HepG2 (cell line): ENCODE measurements around the gene SV2A. TPM values are rescaled to one million over a fixed set of nuclear protein-coding genes. Genes with fewer than 3 reads are reported as not detected.

Source experiments
- CCAR2 ChIP-seq: fragments of 200-400 bp; formaldehyde crosslinking; optimal IDR thresholded peaks from 2 replicates; pipeline ENCODE3; 2018; ENCODE audit warnings: low read depth, mild to moderate bottlenecking, low read length, moderate library complexity
- DMAP1 ChIP-seq: IDR thresholded peaks from 2 replicates; pipeline ENCODE4 v1.6.1; 2016
- FOXA3 ChIP-seq: IDR thresholded peaks from 2 replicates; pipeline ENCODE4 v1.6.1; 2016; ENCODE audit warnings: missing genetic modification reagents, missing compliant biosample characterization
- HNF1A ChIP-seq, 2 experiments: sonication (generic) in 1 of 2; formaldehyde crosslinking in 1 of 2; IDR thresholded peaks; 2 replicates each; pipeline versions ENCODE4 v1.4.0 to v1.6.1; 2016 to 2020; ENCODE audit warnings: borderline replicate concordance in 1 of 2, low read depth in 1 of 2, mild to moderate bottlenecking in 1 of 2, missing genetic modification reagents in 1 of 2
- HNF4G ChIP-seq, 2 experiments: sonication (generic) in 1 of 2; formaldehyde crosslinking in 1 of 2; IDR thresholded peaks; 2 replicates each; pipeline versions ENCODE4 v1.4.0 to v1.6.1; 2011 to 2020; ENCODE audit warnings: borderline replicate concordance in 2 of 2, low read depth in 2 of 2, mild to moderate bottlenecking in 2 of 2, low read length in 1 of 2, missing genetic modification reagents in 1 of 2, moderate library complexity in 1 of 2
- HOXA9 ChIP-seq: sonication (generic); formaldehyde crosslinking; IDR thresholded peaks from 2 replicates; pipeline ENCODE4 v1.8.1; 2022; ENCODE audit warnings: missing genetic modification reagents, mild to moderate bottlenecking, moderate library complexity, borderline replicate concordance
- POLR2A ChIP-seq, 2 experiments: IDR thresholded peaks; 2 replicates each; pipeline ENCODE4 v1.6.1; 2011; ENCODE audit warnings: low read depth in 2 of 2, low read length in 2 of 2, mild to moderate bottlenecking in 1 of 2, moderate library complexity in 1 of 2; ENCODE audit not compliant: insufficient read depth in 1 of 2
- REL ChIP-seq: sonication (generic); formaldehyde crosslinking; conservative IDR thresholded peaks from 2 replicates; pipeline ENCODE4 v1.8.0; 2022; ENCODE audit warnings: mild to moderate bottlenecking, missing genetic modification reagents, moderate library complexity
- SIN3B ChIP-seq: fragments of 150-350 bp; IDR thresholded peaks from 2 replicates; pipeline ENCODE4 v1.6.1; 2014; ENCODE audit warnings: low read length
- SRSF9 ChIP-seq: fragments of 200-400 bp; formaldehyde crosslinking; IDR thresholded peaks from 2 replicates; pipeline ENCODE4 v1.6.1; 2018; ENCODE audit warnings: borderline replicate concordance, mild to moderate bottlenecking, low read depth, low read length; ENCODE audit not compliant: insufficient read depth, poor library complexity, severe bottlenecking
- TAF1 ChIP-seq: sonication (generic); formaldehyde crosslinking; IDR thresholded peaks from 2 replicates; pipeline ENCODE4 v1.4.0; 2020; ENCODE audit warnings: missing genetic modification reagents
- YEATS2 ChIP-seq: sonication (generic); formaldehyde crosslinking; IDR thresholded peaks from 2 replicates; pipeline ENCODE4 v1.4.0; 2020; ENCODE audit warnings: missing genetic modification reagents, borderline replicate concordance
- ZNF12 ChIP-seq: sonication (generic); formaldehyde crosslinking; IDR thresholded peaks from 2 replicates; pipeline ENCODE4 v1.5.0; 2020; ENCODE audit warnings: missing genetic modification reagents
- ZNF546 ChIP-seq: sonication (generic); formaldehyde crosslinking; conservative IDR thresholded peaks from 2 replicates; pipeline ENCODE4 v1.8.1; 2023; ENCODE audit warnings: mild to moderate bottlenecking, missing genetic modification reagents
- ZNF562 ChIP-seq: sonication (generic); formaldehyde crosslinking; IDR thresholded peaks from 2 replicates; pipeline ENCODE4 v1.8.0; 2022; ENCODE audit warnings: missing genetic modification reagents, borderline replicate concordance
- ZNF670 ChIP-seq: sonication (generic); formaldehyde crosslinking; IDR thresholded peaks from 2 replicates; pipeline ENCODE4 v1.8.0; 2022; ENCODE audit warnings: mild to moderate bottlenecking, missing genetic modification reagents, borderline replicate concordance
- ZNF770 ChIP-seq: sonication (generic); formaldehyde crosslinking; IDR thresholded peaks from 2 replicates; pipeline ENCODE4 v1.5.0; 2020; ENCODE audit warnings: mild to moderate bottlenecking, missing genetic modification reagents
- ZNF781 ChIP-seq: sonication (generic); formaldehyde crosslinking; IDR thresholded peaks from 2 replicates; pipeline ENCODE4 v1.5.1; 2020; ENCODE audit warnings: borderline replicate concordance, mild to moderate bottlenecking, missing genetic modification reagents; ENCODE audit errors: not compliant biosample characterization
- ZNF839 ChIP-seq: sonication (generic); formaldehyde crosslinking; IDR thresholded peaks from 2 replicates; pipeline ENCODE4 v1.4.0; 2020; ENCODE audit warnings: missing genetic modification reagents, mild to moderate bottlenecking, borderline replicate concordance
- polyA plus RNA-seq, 8 experiments: library from polyadenylated mRNA; depleted of rRNA in 3 of 8; stranded (reverse) in 7 of 8; unstranded in 1 of 8; fragments of >200 nt; fragmentation: Illumina TruSeq in 4 of 8; extraction: Trizol in 4 of 8; gene quantifications; 2 replicates each; pipeline versions ENCODE4 v1.2.1 to v1.2.3, GENCODE V29; 2011 to 2016; ENCODE audit warnings: low read depth in 4 of 8, missing spikeins in 1 of 8, mixed read lengths in 1 of 8; ENCODE audit not compliant: insufficient read depth in 1 of 8
- total RNA-seq, 5 experiments: library from RNA; depleted of rRNA; stranded (reverse); fragments of >200 nt; fragmentation: Illumina TruSeq; extraction: Trizol; gene quantifications; 2 replicates each; pipeline ENCODE4 v1.2.3, GENCODE V29; 2016; ENCODE audit warnings: low read depth in 1 of 5
- TF ChIP-seq, protein P1 (sequence below): sonication (generic); formaldehyde crosslinking; IDR thresholded peaks from 2 replicates; pipeline ENCODE4 v1.8.1; 2023; ENCODE audit warnings: mild to moderate bottlenecking, inconsistent platforms, moderate library complexity, missing genetic modification reagents, borderline replicate concordance

Gene SV2A
- total and polyA plus RNA-seq, 2 of the 13 experiments (the other 11 are each of a cell fraction or from before 2014, with no cell fraction given): 0.84 to 1.9 TPM

DNA sequence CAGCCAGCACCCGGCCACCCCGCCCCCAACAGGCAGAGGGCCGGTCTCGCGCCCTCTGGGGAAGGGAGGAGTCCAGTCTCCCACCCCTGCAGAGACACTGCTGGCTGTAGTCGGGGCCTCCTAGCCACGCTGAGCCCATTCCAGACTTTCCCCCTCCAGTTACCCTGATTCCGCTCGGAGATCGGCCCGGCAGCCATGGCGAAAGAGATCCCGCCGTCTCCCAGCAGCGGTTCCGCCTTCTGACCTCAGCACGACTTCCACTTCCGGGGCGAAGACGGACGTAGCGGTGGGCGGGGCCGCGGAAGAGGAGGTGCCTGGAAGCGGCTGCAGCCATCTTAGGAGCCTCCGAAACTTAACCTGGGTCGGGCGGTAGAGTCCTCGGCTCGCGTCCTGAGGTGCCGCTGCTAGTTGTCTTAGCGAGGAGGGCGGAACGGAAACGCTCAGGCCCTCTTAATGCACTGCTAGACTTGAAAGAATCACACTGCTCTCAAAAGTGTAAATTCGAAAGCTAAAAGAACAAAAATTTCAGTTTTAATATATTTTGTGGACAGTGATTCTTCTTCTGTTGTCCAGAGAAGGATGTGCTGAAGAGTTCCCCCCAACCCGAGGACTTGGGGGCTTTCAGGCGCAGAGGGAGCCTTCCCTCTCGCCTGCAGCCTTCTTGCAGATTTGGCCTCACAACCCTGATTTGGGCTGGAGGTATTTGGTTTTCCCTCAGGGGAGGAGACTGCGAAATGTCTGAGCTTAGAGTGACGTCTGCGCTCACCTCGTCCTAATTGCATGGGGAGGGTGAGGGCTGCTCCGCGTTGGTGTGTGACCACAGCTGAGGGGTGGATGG lies 10.1 kb upstream of the SV2A start, which contains the start of gene SF3B4 (continued):
- TF ChIP-seq HOXA9 (CRISPR knock-in tag) (0 out of 2 replicates have a peak, but pooled peaks have one; percentile 58), TAF1 (CRISPR knock-in tag) (peak; percentile 84; the same call in 1 of the 2 replicates), ZNF670 (CRISPR knock-in tag) (peak; percentile 81; the same call in 1 of the 2 replicates), POLR2A (IDR thresholded peaks at IDR 0.05; ENCODE audit: insufficient read depth in 1 of 2, low read depth in 2 of 2, low read length in 2 of 2) (peak; percentile 94 to 95), REL (CRISPR knock-in tag) (0 out of 2 replicates have a peak, but pooled peaks have one; percentile 27), SIN3B (peak; percentile 53), SRSF9 (no peak), HNF4G (IDR thresholded peaks at IDR 0.05; ENCODE audit: borderline replicate concordance, low read depth, low read length) (no peak), HNF4G (CRISPR knock-in tag; IDR thresholded peaks at IDR 0.05; ENCODE audit: borderline replicate concordance, low read depth) (no peak), ZNF12 (no peak), YEATS2 (CRISPR knock-in tag) (peak; percentile 87), ZNF781 (CRISPR knock-in tag) (no peak), DMAP1 (peak; percentile 66; the same call in 1 of the 2 replicates), FOXA3 (CRISPR knock-in tag) (peak; percentile 50; the same call in 1 of the 2 replicates), CCAR2 (no peak), ZNF770 (CRISPR knock-in tag) (no peak), ZNF546 (no peak), HNF1A (IDR thresholded peaks at IDR 0.05; ENCODE audit: low read depth) (no peak), HNF1A (CRISPR knock-in tag; IDR thresholded peaks at IDR 0.05; ENCODE audit: borderline replicate concordance) (peak; percentile 29; the same call in 1 of the 2 replicates), ZNF839 (CRISPR knock-in tag) (0 out of 2 replicates have a peak, but pooled peaks have one; percentile 46), ZNF562 (CRISPR knock-in tag) (no peak)
- TF ChIP-seq, protein P1, sequence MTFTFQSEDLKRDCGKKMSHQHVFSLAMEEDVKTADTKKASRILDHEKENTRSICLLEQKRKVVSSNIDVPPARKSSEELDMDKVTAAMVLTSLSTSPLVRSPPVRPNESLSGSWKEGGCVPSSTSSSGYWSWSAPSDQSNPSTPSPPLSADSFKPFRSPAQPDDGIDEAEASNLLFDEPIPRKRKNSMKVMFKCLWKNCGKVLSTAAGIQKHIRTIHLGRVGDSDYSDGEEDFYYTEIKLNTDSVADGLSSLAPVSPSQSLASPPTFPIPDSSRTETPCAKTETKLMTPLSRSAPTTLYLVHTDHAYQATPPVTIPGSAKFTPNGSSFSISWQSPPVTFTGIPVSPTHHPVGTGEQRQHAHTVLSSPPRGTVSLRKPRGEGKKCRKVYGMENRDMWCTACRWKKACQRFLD (CRISPR knock-in tag): peak; percentile 25; the same call in 1 of the 2 replicates
